Thyroid gland (tissue), 4 donors: ENCODE results near the gene ZDHHC3. TPM values are rescaled to one million over a fixed set of nuclear protein-coding genes. Genes with fewer than 3 reads are reported as not detected.
A peak's percentile ranks its signal among the peaks of the same experiment; 100 is the strongest.

ENCODE experiments used
- DNase-seq, 2 donors: peaks; one replicate each; pipeline ENCODE4 v3.0.0-alpha.2; 2019
- H3K27ac ChIP-seq, 3 donors: fragments of 200-600 bp; sonication (generic); 1 replicate in 2 of 3; 2 replicates in 1 of 3; pipeline ENCODE4 v1.5.1; 2016 to 2019; ENCODE audit warnings: mild to moderate bottlenecking in 1 of 3, moderate library complexity in 1 of 3
- H3K27me3 ChIP-seq: fragments of 200-600 bp; sonication (generic); one replicate; pipeline ENCODE4 v1.5.1; 2019
- H3K36me3 ChIP-seq, 2 donors: fragments of 200-600 bp; sonication (generic); one replicate each; pipeline ENCODE4 v1.5.1; 2016 to 2019
- H3K4me1 ChIP-seq, 2 donors: fragments of 200-600 bp; sonication (generic); one replicate each; pipeline ENCODE4 v1.5.1; 2017 to 2019
- H3K4me3 ChIP-seq, 3 donors: fragments of 200-600 bp; sonication (generic); replicated peaks in 1 of 3; 1 replicate in 2 of 3; 2 replicates in 1 of 3; pipeline ENCODE4 v1.5.1; 2016; ENCODE audit warnings: mild to moderate bottlenecking in 1 of 3
- H3K9me3 ChIP-seq: fragments of 200-600 bp; sonication (generic); one replicate; pipeline ENCODE4 v1.5.1; 2017
- CTCF ChIP-seq, 6 experiments: fragments of 200-600 bp in 3 of 6; fragments of 450-650 bp in 3 of 6; sonication (generic) in 3 of 6; IDR thresholded peaks; one replicate each; pipeline ENCODE4 v1.5.1; 2016 to 2019; ENCODE audit warnings: antibody characterized with exemption in 6 of 6, mild to moderate bottlenecking in 2 of 6, inconsistent platforms in 1 of 6, moderate library complexity in 1 of 6
- POLR2A ChIP-seq, 2 donors: fragments of 450-650 bp; IDR thresholded peaks; one replicate each; pipeline ENCODE4 v1.6.1; 2017; ENCODE audit warnings: antibody characterized with exemption in 2 of 2, mild to moderate bottlenecking in 2 of 2, moderate library complexity in 1 of 2
- WGBS, 2 donors: methylation state at CpG; one replicate each; pipeline ENCODE4 v1.1.5; 2017; 5-methylcytosine and 5-hydroxymethylcytosine counted together
- intact Hi-C: fragments of 100-400 bp; cut with DNase I; formaldehyde crosslinking; loops from one replicate; pipeline ENCODE4 v1.15.1; 2023
- total RNA-seq, 4 donors: library from RNA; depleted of rRNA; stranded (reverse); fragments of >200 nt; gene quantifications; one replicate each; pipeline ENCODE4 v1.2.3, GENCODE V29; 2016

Gene ZDHHC3
- total RNA-seq, 4 donors from 2014 or later, result 46.0 to 94.3 (median 76.0) TPM

GRCh38 chr3:44939581-44940036, 36.4 kb downstream of the ZDHHC3 start:
- H3K27ac ChIP-seq, result peak overlapping the region; percentile 35 to 73 (median 44)
- peaks cover 12 to 16% of the 10 kb centered on the region in 2 donors for H3K36me3 ChIP-seq

GRCh38 chr3:44932986-44933944, 42.7 kb downstream of the ZDHHC3 start:
- peaks cover 3 to 9% of the 10 kb centered on the region in 2 donors for H3K36me3 ChIP-seq
- no peaks in the 10 kb centered on the region for H3K27me3 ChIP-seq
- peak overlapping the region in 1 of 3 donors; percentile 20 for H3K27ac ChIP-seq
- DNase-seq, result peak; percentile 49
- peaks cover 44 to 55% of the 10 kb centered on the region in 2 donors for H3K4me1 ChIP-seq
- WGBS, 2 donors, result 80 to 85% methylated on average over 11 to 12 of the region's 14 CpGs
- TF ChIP-seq CTCF (IDR thresholded peaks at IDR 0.05) (no peak), POLR2A (IDR thresholded peaks at IDR 0.05) (no peak)
- intact Hi-C loops, result loop anchor here (10.0 kb wide), 1 partner anchor 52 kb away; no protein-coding TSS in a partner anchor
- no peaks in the 10 kb centered on the region for H3K9me3 ChIP-seq
- H3K4me3 ChIP-seq, result no peak overlapping the region

More at GRCh38 chr3:44939581-44940036, 36.4 kb downstream of the ZDHHC3 start:
- H3K27me3 ChIP-seq, result no peaks in the 10 kb centered on the region
- H3K9me3 ChIP-seq, result no peaks in the 10 kb centered on the region
- intact Hi-C loops, result loop anchor here (10.0 kb wide), 1 partner anchor 45 kb away; no protein-coding TSS in a partner anchor
- 14 to 25% methylated on average over 6 of the region's 6 CpGs for WGBS, 2 donors
- no peak overlapping the region for H3K4me3 ChIP-seq
- peak; percentile 89 to 91 for DNase-seq
- TF ChIP-seq POLR2A (IDR thresholded peaks at IDR 0.05) (no peak), CTCF (IDR thresholded peaks at IDR 0.05) (peak in 1 of 6 experiments; percentile 7)
- peaks cover 28 to 36% of the 10 kb centered on the region in 2 donors for H3K4me1 ChIP-seq

- Histone ChIP-seq H3K4me1 (peaks cover 39 to 48% of the 10 kb centered on the region in 2 donors), H3K27ac (no peak overlapping the region), H3K9me3 (no peaks in the 10 kb centered on the region), H3K27me3 (no peaks in the 10 kb centered on the region), H3K36me3 (peaks cover 9 to 19% of the 10 kb centered on the region in 2 donors), H3K4me3 (no peak overlapping the region)
- intact Hi-C loops, result loop anchor here (10.0 kb wide), 1 partner anchor 53 kb away; no protein-coding TSS in a partner anchor
- no peak for TF ChIP-seq CTCF (IDR thresholded peaks at IDR 0.05)
- TF ChIP-seq POLR2A (IDR thresholded peaks at IDR 0.05), result no peak
- 69 to 81% methylated on average over 2 of the region's 2 CpGs for WGBS, 2 donors
- DNase-seq, result no peak
These were observed 43.7 kb downstream of the ZDHHC3 start for GRCh38 chr3:44932271-44932670.

GRCh38 chr3:44931791-44932190, 44.2 kb downstream of the ZDHHC3 start:
- intact Hi-C loops, result loop anchor here (10.0 kb wide), 1 partner anchor 53 kb away; no protein-coding TSS in a partner anchor
- DNase-seq, result no peak
- Histone ChIP-seq H3K4me1 (peaks cover 39 to 48% of the 10 kb centered on the region in 2 donors), H3K36me3 (peaks cover 9 to 19% of the 10 kb centered on the region in 2 donors), H3K27me3 (no peaks in the 10 kb centered on the region), H3K9me3 (no peaks in the 10 kb centered on the region), H3K27ac (peak overlapping the region in 2 of 3 donors; percentile 53 to 56), H3K4me3 (no peak overlapping the region)
- TF ChIP-seq POLR2A (IDR thresholded peaks at IDR 0.05) (no peak), CTCF (IDR thresholded peaks at IDR 0.05) (no peak)
- WGBS, 2 donors, result 80 to 95% methylated on average over 2 of the region's 2 CpGs
